NCI-H446 (cell line): ENCODE measurements around the gene MFF.
A peak's percentile ranks its signal among the peaks of the same experiment; 100 is the strongest.
"Not testable (repeated sequence)": the region's sequence is repeated elsewhere in the genome, so short reads cannot be mapped to it uniquely, and the experiment has no call there.

Experiments used
- DNase-seq, 2 experiments: peaks; one replicate each; lab custom pipeline; 2025; lab: John Stamatoyannopoulos, UW

The MFF gene

DNA sequence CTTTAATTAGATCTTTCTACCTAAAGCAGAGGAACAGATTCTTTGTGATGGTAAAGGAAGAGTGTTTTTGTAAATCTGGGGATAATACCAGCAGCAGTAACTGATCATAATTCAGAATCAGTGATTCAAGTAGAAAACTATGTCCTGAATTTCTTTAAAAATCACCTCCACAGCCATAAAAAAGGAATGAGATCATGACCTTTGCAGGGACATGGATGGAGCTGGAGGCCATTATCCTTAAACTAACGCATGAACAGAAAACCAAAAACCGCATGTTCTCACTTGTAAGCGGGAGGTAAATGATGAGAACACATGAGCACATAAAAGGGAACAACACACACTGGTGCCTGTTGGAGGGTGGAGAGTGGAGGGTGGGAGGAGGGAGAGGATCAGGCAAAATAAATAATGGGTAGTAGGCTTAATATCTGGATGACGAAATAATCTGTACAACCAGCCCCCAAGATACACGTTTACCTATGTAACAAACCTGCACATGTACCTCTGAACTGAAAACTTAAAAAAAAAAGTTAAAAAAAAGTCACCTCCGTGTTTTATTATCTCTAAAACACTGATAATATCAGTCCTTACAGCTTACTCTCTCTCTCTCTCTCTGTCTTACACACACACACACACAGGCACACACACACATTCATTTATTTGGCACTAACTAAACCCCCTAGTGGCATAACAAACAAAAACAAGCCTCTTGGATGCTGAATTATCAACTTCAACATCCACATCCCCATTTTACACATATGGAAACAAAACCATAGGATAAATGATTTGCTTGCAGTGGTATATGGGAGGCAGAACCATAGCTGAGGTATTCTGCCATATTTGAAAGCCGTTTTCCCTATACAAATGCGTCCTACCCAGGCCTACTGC is 52.7 kb downstream of the MFF start:
- DNase-seq, result no peak

DNA sequence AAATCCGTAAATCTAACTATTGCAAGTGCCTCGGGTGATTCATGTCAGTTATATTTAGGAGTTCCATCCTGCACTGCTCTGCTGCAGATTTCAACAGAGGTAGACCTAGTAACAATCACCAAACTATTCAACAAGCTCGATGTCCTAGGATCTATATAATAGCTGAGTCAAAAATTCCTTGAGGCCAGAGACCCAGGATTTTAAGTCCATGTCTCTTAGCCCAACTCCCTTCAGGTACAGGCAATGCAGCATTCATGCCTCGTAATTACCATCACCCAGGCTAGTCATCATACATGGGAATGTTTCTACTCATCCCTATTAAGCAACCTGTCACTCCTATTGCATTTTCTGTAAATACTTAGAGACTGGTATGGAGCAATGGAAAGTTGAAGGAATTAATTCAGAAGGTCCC is 53.3 kb downstream of the MFF start:
- DNase-seq, result no peak

DNA sequence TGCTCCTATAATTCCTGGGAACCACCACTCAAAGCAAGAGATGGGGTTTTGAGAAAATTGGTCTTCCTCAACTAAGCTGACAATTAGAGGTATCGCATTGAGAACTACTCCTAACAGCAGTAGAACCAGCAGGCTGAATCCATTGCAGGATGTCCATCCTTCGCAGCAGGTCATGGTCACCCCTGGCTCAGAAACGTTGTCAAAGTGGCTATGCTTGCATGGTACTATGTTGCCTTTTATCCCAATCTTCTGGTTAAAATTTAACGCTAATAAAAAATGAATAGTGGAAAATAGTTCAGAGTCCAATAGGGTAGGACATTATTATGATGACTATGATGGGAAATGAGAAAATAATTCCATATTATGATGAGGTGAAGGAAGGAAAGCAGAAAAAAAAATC is 54.0 kb downstream of the MFF start, which contains the start of gene TM4SF20:
Gene TM4SF20, minus strand, starts transcription at position 212 of the 400 bp plus-strand sequence. Its CDS starts 38 bp downstream, at position 174.
- DNase-seq, result no peak

DNA sequence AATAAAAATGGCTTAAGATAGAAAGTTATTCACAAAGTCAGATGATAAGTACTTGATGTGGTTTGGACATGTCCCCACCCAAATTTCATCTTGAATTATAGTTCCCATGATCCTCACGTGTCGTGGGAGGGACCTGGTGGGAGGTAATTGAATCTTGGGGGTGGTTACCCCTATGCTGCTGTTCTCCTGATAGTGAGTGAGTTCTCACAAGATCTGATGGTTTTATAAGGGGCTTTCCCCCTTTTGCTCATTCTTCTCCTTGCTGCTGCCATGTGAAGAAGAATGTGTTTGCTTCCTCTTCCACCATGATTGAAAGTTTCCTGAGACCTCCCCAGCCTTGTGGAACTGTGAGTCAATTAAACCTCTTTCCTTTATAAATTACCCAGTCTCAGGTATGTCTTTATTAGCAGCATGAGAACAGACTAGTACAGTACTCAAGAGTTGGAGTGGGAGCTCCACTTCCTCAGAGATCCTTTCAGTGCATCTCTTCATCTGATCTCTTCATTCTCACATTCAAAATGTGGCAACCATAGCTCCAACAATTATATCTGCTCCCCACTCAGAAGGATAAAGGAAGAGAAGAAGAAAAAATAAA is 57.3 kb downstream of the MFF start:
- not testable (repeated sequence) for DNase-seq

DNA sequence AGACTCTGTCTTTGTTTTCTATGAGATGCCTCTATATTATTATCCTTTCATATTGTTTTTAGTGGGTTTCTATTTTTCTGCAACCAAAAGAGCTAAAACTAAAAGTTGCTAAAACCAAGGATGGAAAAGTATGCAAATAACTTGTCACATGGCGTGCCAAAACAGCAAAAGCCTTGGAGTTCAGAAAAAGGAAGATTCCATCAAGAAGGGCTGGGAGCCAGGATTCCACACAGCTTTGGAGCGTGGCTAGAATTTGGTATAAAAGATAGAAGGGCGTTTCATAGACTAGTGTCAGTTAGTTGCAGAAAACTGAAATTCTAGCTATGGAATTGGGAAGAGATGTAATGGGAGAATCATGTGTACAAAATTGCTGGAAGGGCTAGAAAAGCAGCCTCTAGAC is 58.6 kb downstream of the MFF start:
- no peak for DNase-seq

DNA sequence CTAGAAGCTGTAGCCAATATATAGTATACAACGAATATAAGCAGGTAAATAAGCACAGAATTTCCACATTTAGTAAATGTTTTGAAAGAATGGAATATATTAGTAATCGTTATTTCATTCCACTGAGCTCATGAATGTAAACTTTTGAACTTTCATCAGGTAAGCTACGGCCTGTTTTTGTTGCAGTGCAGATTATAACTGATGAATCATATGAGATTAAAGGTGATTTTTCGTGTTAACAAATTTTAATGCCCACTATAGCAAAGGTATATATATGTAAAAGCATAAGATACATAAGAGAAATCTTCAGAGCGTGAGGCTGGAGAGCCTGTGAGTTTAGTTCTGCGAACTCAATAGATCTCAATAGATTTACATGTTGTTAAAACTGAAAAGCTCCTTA is 61.6 kb downstream of the MFF start:
- DNase-seq, result no peak

DNA sequence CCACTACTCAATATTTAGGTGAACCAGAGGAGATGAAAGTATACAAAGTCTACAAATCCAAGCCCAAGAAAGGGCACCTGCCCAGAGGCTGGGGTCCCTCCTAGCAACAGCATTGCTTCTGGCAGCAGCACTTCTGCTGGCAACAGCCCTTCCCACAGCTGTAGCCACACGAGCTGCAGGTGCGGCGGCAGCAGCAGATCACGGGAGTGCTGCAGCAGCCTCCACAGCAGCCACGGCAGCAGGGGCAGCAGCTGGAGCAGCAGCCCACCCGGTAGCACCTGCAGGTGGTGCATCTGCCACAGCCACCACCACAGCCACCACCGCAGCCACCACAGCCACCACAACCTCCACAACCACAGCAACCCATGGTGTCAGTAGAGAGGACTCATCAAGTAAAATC is 62.5 kb downstream of the MFF start, which contains the start of gene SCYGR1:
Gene SCYGR1, minus strand, starts transcription at position 367 of the 400 bp plus-strand sequence. Its CDS starts 0 bp downstream, at position 367.
- not testable (repeated sequence) for DNase-seq

DNA sequence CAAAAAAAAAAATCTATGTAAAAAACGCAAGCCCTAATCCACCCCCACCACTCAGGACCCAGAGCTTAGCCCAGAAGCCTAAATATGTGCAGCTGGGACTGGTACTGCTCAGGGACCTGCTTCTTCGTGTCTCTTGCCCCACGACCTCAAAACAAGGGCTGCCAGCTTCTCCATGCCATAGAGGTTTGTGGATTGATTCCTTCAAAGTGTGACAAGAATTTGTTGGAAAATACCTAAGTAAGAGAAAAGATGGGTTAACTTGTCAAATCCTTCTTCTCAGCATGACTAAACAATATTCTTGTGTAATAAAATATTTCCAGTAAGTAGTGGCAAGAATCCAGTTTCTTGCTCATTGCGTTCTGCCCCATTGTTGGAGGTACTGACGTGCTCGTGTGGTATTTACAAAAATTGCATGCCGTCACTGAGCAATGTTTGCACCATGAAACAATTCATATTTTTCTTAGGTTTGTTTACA is 63.5 kb downstream of the MFF start:
- DNase-seq, result no peak

DNA sequence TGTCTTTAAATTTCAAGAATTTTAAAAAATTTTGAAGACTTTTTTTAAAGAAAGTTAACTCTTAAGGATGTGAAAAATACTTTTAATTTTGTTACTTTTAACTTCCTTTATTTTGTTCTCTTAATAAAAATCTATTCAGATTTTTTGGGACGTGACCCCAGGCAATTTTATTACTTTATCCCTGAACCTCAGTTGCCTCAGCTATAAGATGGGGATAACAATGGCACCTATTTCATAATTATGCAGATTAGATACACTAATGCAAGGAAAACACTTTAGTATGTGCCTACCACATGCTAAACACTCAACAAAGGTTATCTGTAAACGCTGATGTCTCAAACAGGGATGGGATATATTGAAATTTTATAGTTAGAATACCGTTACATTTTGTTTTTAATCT is 64.2 kb downstream of the MFF start:
- no peak for DNase-seq

DNA sequence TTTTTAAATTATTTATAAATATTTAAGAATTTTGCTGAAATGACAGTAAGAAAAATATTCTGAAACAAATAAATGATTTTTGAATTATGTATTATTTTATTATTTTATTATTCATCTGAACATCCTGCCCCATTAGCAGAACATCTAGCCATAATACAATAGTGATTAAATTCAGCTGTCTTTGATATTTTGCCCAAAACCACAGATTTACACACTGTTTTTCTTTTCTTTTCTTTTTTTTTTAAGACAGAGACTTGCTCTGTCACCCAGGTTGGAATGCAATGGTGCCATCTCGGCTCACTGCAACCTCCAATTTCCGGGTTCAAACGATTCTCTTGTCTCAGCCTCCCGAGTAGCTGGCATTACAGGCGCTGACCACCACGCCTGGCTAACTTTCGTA is 64.6 kb downstream of the MFF start:
- DNase-seq, result no peak

DNA sequence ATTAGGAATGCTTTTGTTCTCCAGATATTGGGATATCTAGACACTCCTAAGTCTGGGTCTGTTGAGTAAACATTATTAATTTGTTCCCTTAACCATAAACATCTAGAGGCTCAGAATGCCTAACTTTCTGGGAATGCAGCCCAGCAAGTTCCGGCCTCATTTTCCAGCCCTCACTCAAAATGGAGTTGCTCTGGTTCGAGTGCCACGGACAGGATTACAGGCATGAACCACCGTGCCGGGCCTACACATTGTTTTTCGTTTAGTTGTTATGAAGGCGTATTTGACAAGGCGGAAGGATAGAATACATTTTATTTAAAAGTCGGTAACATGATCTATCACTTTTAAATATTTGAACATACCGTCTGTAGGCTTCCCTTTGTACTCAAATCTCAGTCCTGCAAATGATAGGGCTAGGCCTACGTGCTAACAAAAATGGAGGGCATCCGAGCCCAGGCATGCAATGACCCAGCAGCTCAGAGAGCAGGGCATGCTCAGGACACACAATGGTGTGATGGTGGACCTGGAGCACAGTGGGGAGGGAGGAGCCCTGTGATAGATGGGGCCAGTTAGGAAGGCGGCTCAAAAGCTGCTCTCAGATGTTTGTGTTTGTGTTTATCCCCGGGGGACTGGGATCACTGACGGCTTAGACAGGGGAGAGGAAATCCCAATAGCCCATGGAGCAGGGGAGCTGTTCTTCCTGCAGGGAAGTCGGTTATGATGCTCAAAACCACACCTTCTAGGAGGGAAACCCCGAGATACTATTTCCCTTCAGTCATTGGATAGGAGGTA is 65.6 kb downstream of the MFF start:
- DNase-seq, result no peak

DNA sequence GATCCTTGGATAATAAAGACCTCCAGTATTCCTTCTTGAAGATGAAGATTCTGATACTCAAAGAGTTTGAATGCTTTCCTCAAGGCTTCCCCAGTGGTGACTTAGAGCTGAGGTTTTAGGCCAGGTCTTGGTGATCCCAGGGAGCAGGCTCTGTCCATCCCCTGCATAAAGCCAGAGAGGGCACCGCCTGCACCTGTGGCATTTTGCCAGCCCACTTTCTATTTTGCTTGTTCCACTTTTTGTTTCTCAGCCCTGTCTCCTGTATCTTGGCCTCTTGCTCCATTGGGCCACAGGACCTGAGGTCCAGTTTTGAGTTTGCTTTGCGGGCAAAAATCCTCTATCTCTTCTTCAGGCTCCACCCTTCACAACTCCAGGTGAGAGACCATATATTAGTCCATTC is 69.3 kb downstream of the MFF start:
- no peak for DNase-seq

DNA sequence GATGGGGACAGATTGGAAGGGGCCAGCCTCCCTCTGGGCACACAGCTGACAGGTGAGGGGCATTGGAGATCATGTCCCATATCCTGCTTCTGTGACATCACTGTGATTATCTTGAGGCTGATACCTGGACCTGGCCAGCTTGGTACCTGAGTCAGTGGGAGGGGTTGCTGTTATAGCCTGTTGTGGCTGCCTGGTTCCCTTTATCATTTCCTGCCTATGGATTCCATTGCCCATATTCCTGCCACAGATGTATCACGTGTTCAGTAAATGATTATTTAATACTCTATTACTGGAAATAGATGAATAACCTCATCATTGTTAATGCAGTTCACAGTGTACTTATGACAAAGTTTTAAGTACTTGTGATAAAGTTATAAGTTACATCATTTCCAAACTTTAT is 70.5 kb downstream of the MFF start:
- no peak for DNase-seq

DNA sequence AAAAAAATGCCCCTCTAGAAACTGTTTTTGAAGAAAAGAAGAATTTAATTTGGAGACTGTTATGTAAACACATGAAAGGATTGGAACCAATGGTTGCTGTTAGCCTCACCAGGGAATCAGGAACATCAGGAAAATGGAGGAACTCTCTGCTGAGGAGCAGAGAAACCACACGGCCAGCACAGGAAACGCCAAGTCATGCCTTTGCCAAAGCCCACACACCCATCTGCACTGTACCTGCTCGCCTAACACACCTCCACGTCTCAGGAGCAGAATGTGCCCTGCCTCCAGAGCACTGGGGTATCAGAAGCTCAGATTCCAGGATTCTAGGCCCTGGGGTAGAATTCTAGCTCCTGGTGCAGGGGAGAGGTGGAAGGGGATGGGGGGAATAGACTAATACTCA is 72.5 kb downstream of the MFF start:
- no peak for DNase-seq

DNA sequence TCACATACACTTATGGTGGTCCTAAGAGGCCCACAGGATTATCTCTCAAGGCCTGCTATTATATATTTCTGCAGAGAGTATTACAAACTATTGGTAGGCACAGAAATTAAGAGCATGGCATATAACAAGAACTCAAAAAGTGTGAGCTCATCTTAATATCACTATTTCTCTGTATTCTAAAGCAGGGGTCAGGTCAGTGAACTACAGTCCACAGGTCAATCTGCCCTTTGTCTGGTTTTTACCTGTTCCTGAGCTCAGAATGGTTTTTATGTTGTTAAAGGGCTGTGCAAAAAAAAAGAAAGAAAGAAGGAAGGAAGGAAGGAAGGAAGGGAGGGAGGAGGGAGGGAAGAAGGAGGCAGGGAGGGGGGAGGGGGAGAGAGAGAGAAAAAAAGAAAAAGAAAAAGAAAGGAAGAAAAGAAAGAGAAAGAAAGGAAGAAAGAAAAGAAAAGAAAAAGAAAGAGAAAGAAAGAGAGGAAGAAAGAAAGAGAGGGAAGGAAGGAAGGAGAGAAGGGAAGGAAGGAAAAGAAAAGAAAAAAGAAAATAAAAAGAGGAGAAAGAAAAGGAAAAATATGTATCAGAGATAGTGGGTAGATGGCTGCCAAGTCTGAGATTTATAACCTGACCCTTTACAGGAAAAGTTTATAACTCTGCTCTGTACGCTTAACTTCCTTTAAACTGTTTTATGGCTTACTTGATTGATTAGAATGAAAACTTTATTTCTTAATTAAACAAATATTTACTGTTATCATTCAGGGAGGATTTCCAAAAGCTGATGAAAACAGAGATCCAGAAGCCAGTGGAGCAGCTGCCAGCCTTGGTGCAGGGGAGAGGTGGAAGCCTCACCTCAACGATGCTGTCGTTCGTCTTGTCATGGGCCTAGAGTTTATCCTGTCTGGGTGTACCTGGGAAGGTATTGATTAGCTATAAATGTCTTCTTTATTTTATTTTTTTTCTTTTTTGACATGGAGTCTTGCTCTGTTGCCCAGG is 73.9 kb downstream of the MFF start:
- DNase-seq, result no peak

DNA sequence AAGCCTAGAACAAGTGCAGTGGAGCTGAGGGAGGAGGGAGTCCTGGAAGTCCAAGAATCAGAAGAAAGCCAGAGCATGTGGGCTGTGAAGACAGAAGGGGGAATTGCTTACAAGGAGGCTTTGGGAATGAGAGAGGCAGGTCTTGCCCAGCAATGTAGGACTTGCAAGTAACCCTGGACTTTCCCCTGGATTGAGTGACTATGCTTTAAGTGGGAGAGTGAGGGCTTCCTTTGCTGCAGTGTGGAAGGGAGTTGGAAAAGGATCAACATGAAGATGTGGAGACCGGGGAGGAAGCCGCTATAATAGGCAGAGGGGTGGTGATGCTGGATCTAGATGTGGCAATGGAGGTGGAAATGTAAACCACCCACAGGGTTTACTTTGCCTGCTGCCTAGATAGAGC is 76.5 kb downstream of the MFF start:
- no peak for DNase-seq

DNA sequence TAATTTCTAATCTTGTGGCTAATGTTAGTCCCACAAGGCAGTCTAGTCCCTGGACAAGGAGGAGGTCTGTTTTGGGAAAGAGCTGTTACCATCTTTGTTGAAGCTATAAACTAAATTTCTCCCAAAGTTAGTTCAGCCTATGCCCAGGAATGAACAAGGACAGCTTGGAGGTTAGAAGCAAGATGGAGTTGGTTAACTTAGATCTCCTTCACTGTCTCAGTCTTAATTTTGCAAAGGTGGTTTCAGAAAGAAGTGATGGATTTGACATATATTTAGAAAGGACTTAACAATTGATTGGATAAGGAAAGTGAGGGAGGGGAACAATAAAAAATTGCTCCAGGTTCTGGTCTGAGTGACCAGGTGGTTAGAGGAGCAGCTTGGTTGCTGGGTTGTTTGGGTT is 77.3 kb downstream of the MFF start:
- no peak for DNase-seq

DNA sequence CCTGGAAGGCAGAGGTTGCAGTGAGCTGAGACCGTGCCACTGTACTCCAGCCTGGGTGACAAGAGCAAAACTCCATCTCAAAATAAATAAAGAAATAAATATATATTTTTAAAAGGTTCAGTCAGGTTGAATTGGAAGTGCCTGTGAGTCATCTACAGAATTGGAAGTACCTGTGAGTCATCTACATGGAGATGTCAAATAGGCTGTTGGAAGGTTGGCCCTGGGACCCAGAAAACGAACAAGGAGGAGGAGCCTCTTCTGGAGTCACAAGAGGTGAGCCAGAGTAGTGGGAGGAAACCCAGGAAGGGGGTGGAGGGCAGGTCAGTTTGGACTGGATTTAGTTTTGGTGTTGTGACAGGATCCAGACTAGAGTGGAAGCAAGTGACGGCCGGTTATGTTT is 77.9 kb downstream of the MFF start:
- DNase-seq, result no peak

DNA sequence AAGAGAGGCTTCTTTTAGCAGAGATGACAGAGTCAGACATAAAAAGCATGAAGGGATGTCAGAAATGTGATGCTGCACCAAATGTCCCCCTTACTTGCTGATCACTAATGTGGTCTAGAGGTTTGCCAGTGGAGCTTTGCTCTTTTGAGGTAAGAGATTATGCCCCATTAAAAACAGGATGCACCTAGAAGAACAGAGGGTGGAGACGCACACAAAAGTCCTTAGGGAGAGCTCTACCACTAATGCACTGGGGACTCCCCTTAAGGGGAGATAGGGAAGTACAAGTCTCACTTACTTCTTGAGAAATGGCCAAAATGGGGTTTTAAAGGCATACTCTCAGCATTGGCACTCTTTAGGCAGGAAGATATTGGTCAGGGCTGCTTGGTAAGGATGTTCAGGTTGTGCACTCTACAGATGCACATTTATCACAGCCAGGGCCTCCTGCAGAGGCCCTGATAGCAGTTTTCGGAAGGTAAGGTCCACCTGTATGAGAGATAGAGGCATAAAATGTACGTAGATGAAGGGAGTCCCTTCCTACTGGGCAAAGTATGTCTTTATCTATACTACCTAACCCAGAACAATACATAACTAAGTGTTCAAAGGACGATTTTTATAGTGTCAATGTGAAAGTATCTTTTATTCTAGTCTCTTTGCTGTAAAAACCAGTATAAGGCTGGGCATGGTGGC is 79.7 kb downstream of the MFF start:
- no peak for DNase-seq

DNA sequence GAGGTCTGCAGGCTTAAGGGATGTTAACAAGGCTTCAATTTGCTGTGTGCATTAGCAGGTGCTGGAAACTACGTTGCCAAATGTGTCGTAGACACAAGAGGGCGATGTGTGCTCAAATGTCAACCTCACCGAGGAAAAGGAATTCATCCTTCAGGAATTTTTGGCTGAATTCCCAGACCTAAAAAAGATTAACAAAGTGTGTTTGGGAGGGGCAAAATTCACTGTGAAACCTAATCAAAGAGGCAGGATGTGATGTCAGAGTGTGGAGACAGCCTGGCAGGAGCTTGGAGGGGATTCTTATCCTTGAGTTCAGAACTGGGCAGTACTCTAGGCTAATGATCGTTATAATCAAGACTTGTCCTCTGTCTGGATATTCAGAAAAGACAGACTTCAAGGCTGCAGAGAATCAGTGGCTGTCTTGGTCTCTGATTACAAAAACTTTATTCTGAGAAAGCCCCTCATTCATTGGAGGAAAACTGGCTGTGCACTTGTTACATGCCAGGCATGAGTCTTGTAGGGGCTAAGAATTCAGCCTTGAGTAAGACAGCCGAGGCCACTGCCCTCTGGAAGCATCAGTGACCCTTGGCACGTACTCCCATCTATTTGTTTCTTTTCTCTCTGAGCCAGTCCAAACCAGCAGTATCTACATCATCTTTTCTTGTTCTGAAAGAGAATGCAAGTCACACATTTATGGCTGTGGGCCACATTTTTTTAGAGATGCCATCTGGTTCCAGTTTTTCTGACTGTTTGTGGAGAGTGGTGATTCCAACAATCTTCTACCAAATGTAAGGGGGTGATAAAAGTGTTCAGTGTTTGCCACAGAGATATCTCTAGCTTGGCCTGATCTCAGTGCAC is 81.4 kb downstream of the MFF start:
- peak; percentile 79 to 95 for DNase-seq
